Prostate gland (tissue), 2 donors: ENCODE data around the gene PTPN7. TPM values are rescaled to one million over a fixed set of nuclear protein-coding genes. Genes with fewer than 3 reads are reported as not detected.
A peak's percentile ranks its signal among the peaks of the same experiment; 100 is the strongest.

Experiments used
- DNase-seq: peaks from one replicate; pipeline ENCODE4 v3.0.0-alpha.2; 2019; ENCODE audit warnings: low spot score
- H3K27ac ChIP-seq, 2 donors: fragments of 200-600 bp; sonication (generic); 2 replicates each; pipeline ENCODE4 v1.5.1; 2017 to 2019
- H3K27me3 ChIP-seq: fragments of 200-600 bp; sonication (generic); replicated peaks from 2 replicates; pipeline ENCODE4 v1.5.1; 2019; ENCODE audit not compliant: insufficient read depth
- H3K36me3 ChIP-seq, 2 donors: fragments of 200-600 bp; sonication (generic); 1 replicate in 1 of 2; 2 replicates in 1 of 2; pipeline versions ENCODE4 v1.5.1 to v1.8.1; 2017 to 2019
- H3K4me1 ChIP-seq: fragments of 200-600 bp; sonication (generic); replicated peaks from 2 replicates; pipeline ENCODE4 v1.5.1; 2019
- H3K4me3 ChIP-seq, 2 donors: fragments of 200-600 bp; sonication (generic); 2 replicates each; pipeline ENCODE4 v1.5.1; 2017 to 2019
- H3K9me3 ChIP-seq: fragments of 200-600 bp; sonication (generic); 2 replicates; pipeline ENCODE4 v1.5.1; 2017
- CTCF ChIP-seq, 4 experiments: fragments of 200-600 bp in 2 of 4; fragments of 450-650 bp in 2 of 4; sonication (generic) in 2 of 4; IDR thresholded peaks; 1 replicate in 3 of 4; 2 replicates in 1 of 4; pipeline ENCODE4 v1.5.1; 2016 to 2019; ENCODE audit warnings: antibody characterized with exemption in 4 of 4, mild to moderate bottlenecking in 2 of 4, moderate library complexity in 2 of 4
- POLR2A ChIP-seq: fragments of 450-650 bp; IDR thresholded peaks from one replicate; pipeline ENCODE4 v1.6.1; 2016; ENCODE audit warnings: antibody characterized with exemption, mild to moderate bottlenecking
- POLR2AphosphoS5 ChIP-seq: sonication (generic); formaldehyde crosslinking; IDR thresholded peaks from one replicate; pipeline ENCODE4 v1.6.1; 2017; ENCODE audit warnings: antibody characterized with exemption
- WGBS: methylation state at CpG from one replicate; pipeline ENCODE4 v1.1.5; 2018; 5-methylcytosine and 5-hydroxymethylcytosine counted together
- intact Hi-C: fragments of 100-400 bp; cut with DNase I; formaldehyde crosslinking; loops from one replicate; pipeline ENCODE4 v1.14.2; 2022
- total RNA-seq, 2 donors: library from RNA; depleted of rRNA; stranded (reverse); fragments of >200 nt; gene quantifications; one replicate each; pipeline ENCODE4 v1.1.0, GENCODE V29; 2016

The PTPN7 gene
- total RNA-seq, 2 donors from 2014 or later: 0.73 to 61.8 TPM

GRCh38 chr1:202133496-202133895 is 26.9 kb downstream of the PTPN7 start:
- Histone ChIP-seq H3K27ac (peak overlapping the region; percentile 78 to 83), H3K4me1 (peaks cover 16% of the 10 kb centered on the region), H3K4me3 (no peak overlapping the region), H3K27me3 (no peaks in the 10 kb centered on the region), H3K9me3 (no peaks in the 10 kb centered on the region), H3K36me3 (no peaks in the 10 kb centered on the region)
- WGBS: 23% methylated on average over 8 of the region's 8 CpGs
- intact Hi-C loops: loop anchor here (10.0 kb wide), 1 partner anchor 239 kb away; no protein-coding TSS in a partner anchor
- TF ChIP-seq POLR2AphosphoS5: no peak
- no peak for TF ChIP-seq POLR2A
- TF ChIP-seq CTCF (IDR thresholded peaks at IDR 0.05): no peak
- no peak for DNase-seq

- Histone ChIP-seq H3K36me3 (no peaks in the 10 kb centered on the region), H3K4me1 (peaks cover 16% of the 10 kb centered on the region), H3K9me3 (no peaks in the 10 kb centered on the region), H3K4me3 (no peak overlapping the region), H3K27ac (peak overlapping the region; percentile 78 to 83), H3K27me3 (no peaks in the 10 kb centered on the region)
- intact Hi-C loops: loop anchor here (10.0 kb wide), 1 partner anchor 238 kb away; no protein-coding TSS in a partner anchor
- whole genome bisulfite sequencing: 46% methylated on average over 14 of the region's 14 CpGs
- TF ChIP-seq CTCF (IDR thresholded peaks at IDR 0.05) (peak in 1 of 4 experiments; percentile 12), POLR2A (no peak), POLR2AphosphoS5 (peak; percentile 5)
- peak; percentile 23 for DNase-seq
Measured at GRCh38 chr1:202133001-202133400, 27.4 kb downstream of the PTPN7 start.

GRCh38 chr1:202131956-202132821 is 28.2 kb downstream of the PTPN7 start:
- H3K4me3 ChIP-seq: no peak overlapping the region
- intact Hi-C loops: loop anchor here (10.0 kb wide), 1 partner anchor 237 kb away; no protein-coding TSS in a partner anchor
- H3K27ac ChIP-seq: peak overlapping the region; percentile 78 to 83
- TF ChIP-seq POLR2A: no peak
- TF ChIP-seq POLR2AphosphoS5: peak; percentile 74
- peak; percentile 72 for DNase-seq
- peaks cover 16% of the 10 kb centered on the region for H3K4me1 ChIP-seq
- no peaks in the 10 kb centered on the region for H3K36me3 ChIP-seq
- 31% methylated on average over 12 of the region's 12 CpGs for WGBS
- no peaks in the 10 kb centered on the region for H3K9me3 ChIP-seq
- H3K27me3 ChIP-seq: no peaks in the 10 kb centered on the region

- TF ChIP-seq POLR2A: no peak
- TF ChIP-seq POLR2AphosphoS5: no peak
- TF ChIP-seq CTCF (IDR thresholded peaks at IDR 0.05): no peak
- H3K4me1 ChIP-seq: peaks cover 16% of the 10 kb centered on the region
- no peaks in the 10 kb centered on the region for H3K27me3 ChIP-seq
- DNase-seq: no peak
- H3K9me3 ChIP-seq: no peaks in the 10 kb centered on the region
- peak overlapping the region; percentile 78 to 83 for H3K27ac ChIP-seq
- WGBS: 72% methylated on average over 8 of the region's 9 CpGs
- H3K4me3 ChIP-seq: no peak overlapping the region
- no peaks in the 10 kb centered on the region for H3K36me3 ChIP-seq
- intact Hi-C loops: loop anchor here (10.0 kb wide), 1 partner anchor 236 kb away; no protein-coding TSS in a partner anchor
Measured at GRCh38 chr1:202130816-202131522, 29.4 kb downstream of the PTPN7 start.

GRCh38 chr1:202130297-202130721 is 30.1 kb downstream of the PTPN7 start:
- no peaks in the 10 kb centered on the region for H3K9me3 ChIP-seq
- peak overlapping the region in 1 of 2 donors; percentile 83 for H3K27ac ChIP-seq
- H3K36me3 ChIP-seq: no peaks in the 10 kb centered on the region
- H3K27me3 ChIP-seq: no peaks in the 10 kb centered on the region
- intact Hi-C loops: loop anchor here (10.0 kb wide), 1 partner anchor 236 kb away; no protein-coding TSS in a partner anchor
- 32% methylated on average over 11 of the region's 11 CpGs for WGBS
- peaks cover 16% of the 10 kb centered on the region for H3K4me1 ChIP-seq
- H3K4me3 ChIP-seq: no peak overlapping the region
- no peak for TF ChIP-seq POLR2A
- TF ChIP-seq CTCF (IDR thresholded peaks at IDR 0.05): no peak
- no peak for DNase-seq
